ES-I3 (cell line): Measurements from ENCODE around the gene RASSF9.

Experiments
- H3K36me3 ChIP-seq: 2 replicates; pipeline ENCODE4 v1.6.1; 2013; ENCODE audit warnings: mild to moderate bottlenecking, low read length, control low read depth, moderate library complexity; ENCODE audit not compliant: insufficient read depth
- H3K4me1 ChIP-seq: 2 replicates; pipeline ENCODE4 v1.6.1; 2013; ENCODE audit warnings: mild to moderate bottlenecking, control low read depth, low read length; ENCODE audit not compliant: insufficient read depth
- H3K9ac ChIP-seq: 2 replicates; pipeline ENCODE4 v1.6.1; 2013; ENCODE audit warnings: low read depth, mild to moderate bottlenecking, low read length, moderate library complexity
- H3K9me3 ChIP-seq: 2 replicates; pipeline ENCODE4 v1.6.1; 2013; ENCODE audit warnings: mild to moderate bottlenecking, low read length, moderate library complexity; ENCODE audit not compliant: control insufficient read depth, insufficient read depth

Gene RASSF9

DNA sequence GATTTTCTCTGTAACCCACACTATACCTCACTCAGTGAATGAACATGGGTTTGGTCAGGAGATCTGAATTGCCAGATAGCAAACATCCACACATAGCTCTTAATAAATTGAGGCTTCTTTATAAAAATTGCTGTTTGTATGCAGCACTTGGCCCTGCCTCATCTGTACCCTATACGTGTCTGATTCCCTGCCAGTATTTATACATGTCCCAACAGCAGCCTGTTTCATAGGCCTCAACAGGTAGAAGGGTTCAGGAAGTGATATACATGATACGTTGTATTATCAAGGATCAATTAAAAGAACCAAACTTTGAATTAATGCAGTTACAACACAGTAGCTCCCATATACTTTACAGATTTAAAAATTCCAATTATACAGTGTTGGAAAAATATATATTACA lies 32.3 kb downstream of the RASSF9 start:
- Histone ChIP-seq H3K9ac (no peak overlapping the region), H3K36me3 (no peaks in the 10 kb centered on the region), H3K4me1 (no peaks in the 10 kb centered on the region), H3K9me3 (no peaks in the 10 kb centered on the region)

DNA sequence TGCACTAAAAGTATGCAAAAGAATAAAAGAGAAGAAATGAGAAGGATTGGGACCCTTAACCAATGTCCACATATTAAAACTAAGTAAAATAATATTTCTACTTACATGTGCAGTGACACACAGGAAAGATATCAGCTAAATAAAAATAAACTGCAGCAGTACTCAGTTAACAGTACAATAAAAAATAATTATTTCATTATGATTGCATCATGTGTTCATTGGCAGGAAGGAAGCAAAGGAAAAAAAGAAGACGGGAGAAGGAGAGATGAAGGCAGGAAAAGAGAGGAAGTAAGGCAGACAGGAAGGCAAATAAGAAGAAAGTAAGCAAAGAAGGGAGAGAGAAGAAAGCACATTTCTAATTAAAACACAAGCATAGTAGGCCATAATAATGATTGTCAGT lies 33.0 kb downstream of the RASSF9 start:
- Histone ChIP-seq H3K9ac (no peak overlapping the region), H3K4me1 (no peaks in the 10 kb centered on the region), H3K36me3 (no peaks in the 10 kb centered on the region), H3K9me3 (no peaks in the 10 kb centered on the region)

DNA sequence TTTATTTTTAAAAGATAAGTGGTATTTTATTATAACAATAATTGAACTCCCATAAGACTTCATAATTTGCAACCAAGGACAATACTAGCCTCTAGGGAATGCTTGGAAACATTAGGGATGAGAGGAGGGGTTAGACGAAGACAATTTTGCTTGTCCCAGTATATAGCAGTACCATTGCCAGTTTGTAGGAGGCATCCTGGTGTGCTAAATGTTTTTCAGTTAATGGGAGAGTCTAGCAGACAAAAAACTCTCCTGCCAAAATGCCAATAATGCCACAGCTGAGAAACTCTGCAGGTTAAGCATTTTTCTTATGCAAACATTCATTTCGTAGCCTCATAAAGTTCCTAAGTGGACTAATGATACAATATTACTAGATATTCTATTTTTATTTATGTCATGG lies 38.1 kb downstream of the RASSF9 start:
- Histone ChIP-seq H3K4me1 (no peaks in the 10 kb centered on the region; the same call in 1 of the 2 replicates), H3K36me3 (no peaks in the 10 kb centered on the region), H3K9me3 (no peaks in the 10 kb centered on the region)

DNA sequence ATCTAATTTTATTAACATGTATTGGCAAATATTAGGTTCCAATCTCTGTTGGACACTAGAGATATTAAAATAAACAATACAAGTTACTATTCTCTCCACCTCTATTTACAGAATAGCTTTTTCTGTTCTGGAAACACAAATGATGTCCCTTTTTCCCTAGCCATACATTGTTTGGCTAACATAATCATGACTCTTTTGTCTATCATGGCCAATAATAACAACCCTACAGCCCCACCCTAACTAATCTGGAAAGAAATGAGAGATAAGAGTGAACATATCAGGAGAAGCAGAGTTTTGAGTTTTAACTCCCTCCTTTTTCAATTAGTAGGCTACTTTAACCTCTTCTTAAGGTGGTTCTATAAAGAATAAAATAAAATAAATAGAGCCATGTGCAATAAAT lies 40.2 kb downstream of the RASSF9 start:
- H3K9ac ChIP-seq = no peak overlapping the region
- H3K36me3 ChIP-seq = no peaks in the 10 kb centered on the region
- no peaks in the 10 kb centered on the region; the same call in 1 of the 2 replicates for H3K4me1 ChIP-seq
- H3K9me3 ChIP-seq = no peaks in the 10 kb centered on the region

More for the DNA sequence above, 38.1 kb downstream of the RASSF9 start:
- H3K9ac ChIP-seq = no peak overlapping the region

DNA sequence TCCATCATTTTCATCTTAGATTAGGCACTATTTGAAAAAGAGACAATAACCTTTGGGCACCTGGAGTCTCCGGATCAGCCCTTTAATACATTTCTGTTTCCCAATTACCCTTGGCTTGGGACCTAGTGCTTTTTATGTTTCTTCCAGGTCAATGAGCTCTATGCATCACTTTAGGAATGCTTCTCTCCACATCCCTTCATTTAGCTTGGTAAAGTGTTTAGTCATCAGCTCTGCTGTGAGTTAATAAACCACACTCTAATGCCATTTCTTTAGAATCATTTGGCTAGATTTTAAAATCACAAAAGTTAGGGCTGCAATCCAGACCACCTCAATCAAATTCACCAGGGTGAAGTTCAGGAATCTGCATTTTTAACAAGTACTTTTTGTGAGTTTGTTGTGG lies 41.7 kb downstream of the RASSF9 start:
- Histone ChIP-seq H3K36me3 (no peaks in the 10 kb centered on the region), H3K9me3 (no peaks in the 10 kb centered on the region), H3K9ac (no peak overlapping the region), H3K4me1 (no peaks in the 10 kb centered on the region; the same call in 1 of the 2 replicates)

DNA sequence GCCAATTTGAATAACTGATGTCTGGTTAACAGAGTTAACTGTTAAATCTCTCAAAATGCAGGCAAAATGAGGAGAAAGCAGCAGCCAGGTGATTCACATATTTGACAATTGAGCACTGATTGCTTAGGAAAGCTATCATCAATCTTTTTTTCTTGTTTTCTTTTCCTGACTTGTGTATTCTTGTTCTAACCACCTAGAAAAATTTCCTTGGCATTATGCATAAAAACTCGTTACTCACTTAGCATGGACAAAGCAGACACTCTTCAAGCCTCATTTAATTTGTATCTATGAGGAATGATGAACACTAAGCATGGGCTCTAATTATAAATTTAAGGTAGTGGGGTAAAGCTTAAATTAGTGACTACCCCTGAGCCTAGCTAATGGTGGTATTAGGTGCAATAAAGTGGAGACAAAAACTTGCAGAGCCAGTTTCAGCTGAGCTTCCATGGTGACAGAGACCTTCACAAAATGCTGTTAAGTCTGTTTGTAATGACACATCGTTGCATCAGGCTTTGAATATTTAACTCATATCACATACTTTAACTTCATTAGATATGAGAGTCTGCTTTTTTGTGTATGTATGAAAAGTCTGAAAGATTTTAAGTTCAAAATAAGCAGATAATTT lies 52.0 kb downstream of the RASSF9 start:
- Histone ChIP-seq H3K9me3 (peaks cover 3% of the 10 kb centered on the region; the same call in 1 of the 2 replicates), H3K9ac (no peak overlapping the region), H3K36me3 (no peaks in the 10 kb centered on the region), H3K4me1 (peaks cover 7% of the 10 kb centered on the region; the same call in 1 of the 2 replicates)

DNA sequence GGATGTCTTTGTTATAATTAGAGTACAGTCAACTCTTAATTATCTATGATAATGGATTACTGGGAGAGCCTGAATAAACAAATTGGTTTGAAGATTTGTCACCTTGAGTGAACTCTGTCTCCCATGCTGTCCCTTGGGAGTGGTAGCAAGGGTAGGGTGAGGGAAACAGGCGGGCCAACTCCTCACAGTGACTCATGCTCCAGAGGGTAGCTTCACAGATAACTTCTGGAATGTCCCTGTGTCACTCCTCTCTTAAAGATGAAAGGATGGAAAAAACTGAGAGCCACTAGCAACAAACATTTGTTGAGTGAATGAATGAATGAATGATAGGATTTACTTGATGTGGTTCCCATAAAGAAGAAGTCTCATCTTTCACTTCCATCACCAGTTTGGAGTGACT lies 53.5 kb downstream of the RASSF9 start:
- H3K9me3 ChIP-seq = peaks cover 3% of the 10 kb centered on the region; the same call in 1 of the 2 replicates
- H3K4me1 ChIP-seq = peaks cover 7% of the 10 kb centered on the region; the same call in 1 of the 2 replicates
- H3K36me3 ChIP-seq = no peaks in the 10 kb centered on the region
- H3K9ac ChIP-seq = no peak overlapping the region

DNA sequence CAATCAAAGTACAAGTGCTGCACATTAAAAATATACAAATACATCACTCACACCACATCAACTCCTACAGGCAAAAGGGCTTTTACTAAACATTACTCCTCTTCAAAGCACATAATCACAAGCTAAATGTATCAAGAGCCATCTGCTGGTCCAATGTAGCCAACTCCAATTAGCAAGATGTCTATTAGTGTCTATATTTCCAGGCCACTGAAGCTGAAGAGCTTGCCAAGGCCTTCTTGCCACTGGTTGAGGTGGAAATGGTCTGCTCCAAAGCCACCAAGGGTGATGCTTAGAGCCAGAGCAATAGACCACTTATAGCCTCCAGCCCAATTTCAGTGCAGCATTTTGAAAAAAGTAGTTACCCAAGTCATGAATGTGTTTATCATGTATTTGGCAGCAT lies 54.4 kb downstream of the RASSF9 start:
- Histone ChIP-seq H3K4me1 (peaks cover 7% of the 10 kb centered on the region; the same call in 1 of the 2 replicates), H3K9ac (no peak overlapping the region), H3K9me3 (peaks cover 3% of the 10 kb centered on the region; the same call in 1 of the 2 replicates), H3K36me3 (no peaks in the 10 kb centered on the region)

DNA sequence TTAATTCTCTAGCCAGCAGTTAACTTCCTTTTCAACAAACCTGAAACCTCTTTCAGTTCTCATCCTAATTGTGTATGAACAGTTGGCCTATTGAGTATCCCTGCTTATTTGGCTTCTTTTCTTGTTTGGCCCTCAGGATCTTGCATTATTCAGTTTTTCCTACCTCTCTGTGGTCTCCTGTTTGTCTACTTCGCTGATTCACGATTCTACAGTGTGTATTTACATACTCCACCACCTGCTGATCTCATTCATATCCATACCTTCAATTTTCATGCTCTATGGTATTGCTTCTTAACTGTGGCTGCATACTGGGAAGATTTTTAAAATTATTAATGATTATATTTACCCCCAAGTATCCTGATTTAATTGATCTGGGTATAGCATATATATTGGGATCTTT lies 56.4 kb downstream of the RASSF9 start:
- H3K4me1 ChIP-seq = peaks cover 7% of the 10 kb centered on the region; the same call in 1 of the 2 replicates
- no peak overlapping the region for H3K9ac ChIP-seq
- no peaks in the 10 kb centered on the region for H3K9me3 ChIP-seq
- no peaks in the 10 kb centered on the region for H3K36me3 ChIP-seq

DNA sequence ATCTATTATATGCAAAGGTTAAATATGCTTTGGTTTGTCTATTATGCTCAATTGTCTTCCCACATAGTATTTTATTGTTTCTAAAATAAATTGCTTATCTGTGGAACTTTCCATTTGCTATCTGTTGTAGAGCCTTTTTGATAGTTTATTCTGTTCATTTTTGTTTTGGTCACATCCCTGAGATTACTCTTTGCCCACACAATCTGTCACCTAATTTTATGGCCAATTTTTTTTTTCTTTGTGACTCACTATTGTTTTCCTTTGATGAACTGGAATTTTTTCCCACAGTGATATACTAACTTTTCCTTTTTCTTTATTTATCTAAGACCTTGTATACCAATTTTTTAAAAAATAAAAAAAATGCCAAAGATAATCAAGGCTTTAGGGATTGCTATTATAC lies 61.1 kb downstream of the RASSF9 start:
- Histone ChIP-seq H3K9me3 (no peaks in the 10 kb centered on the region), H3K4me1 (peaks cover 7% of the 10 kb centered on the region; the same call in 1 of the 2 replicates), H3K9ac (no peak overlapping the region), H3K36me3 (no peaks in the 10 kb centered on the region)

DNA sequence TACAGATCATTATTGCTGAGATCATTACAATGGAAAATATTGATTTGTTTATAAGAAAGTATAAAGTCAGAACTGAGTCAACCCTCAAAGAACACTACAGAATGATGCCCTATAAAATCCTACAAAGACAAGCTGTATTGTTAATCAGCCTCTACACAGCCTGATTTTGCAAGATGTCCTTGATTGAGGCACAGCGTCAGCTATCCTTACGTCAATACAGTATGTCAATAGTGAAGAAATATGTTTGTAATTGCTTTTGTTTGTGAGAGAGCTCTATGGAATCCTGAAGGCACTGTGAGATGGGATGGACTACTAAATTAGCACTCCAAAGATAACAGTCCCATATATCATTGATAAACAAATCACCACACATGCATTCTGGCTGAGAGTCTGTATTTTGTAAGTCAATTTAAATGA lies 70.7 kb downstream of the RASSF9 start:
- Histone ChIP-seq H3K36me3 (no peaks in the 10 kb centered on the region), H3K9me3 (no peaks in the 10 kb centered on the region), H3K9ac (no peak overlapping the region), H3K4me1 (no peaks in the 10 kb centered on the region)

DNA sequence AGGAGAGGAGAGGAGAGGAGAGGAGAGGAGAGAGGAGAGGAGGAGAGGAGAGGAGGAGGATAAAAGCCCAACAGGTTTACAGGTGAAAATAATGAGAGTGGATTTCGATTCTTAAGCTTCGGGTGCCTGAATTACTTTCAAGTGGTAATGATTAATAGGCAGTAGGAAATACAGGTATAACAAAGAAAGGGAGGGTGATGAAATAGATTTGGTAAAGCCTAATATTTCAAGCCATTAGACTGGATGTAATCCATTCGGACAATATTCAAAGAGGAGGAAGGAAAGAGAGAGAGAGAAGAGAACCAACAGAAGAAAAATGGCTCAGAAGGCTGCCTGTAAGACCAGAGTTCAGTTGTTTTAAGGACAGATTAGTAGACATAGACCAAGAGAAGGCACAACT lies 76.6 kb downstream of the RASSF9 start:
- Histone ChIP-seq H3K36me3 (no peaks in the 10 kb centered on the region), H3K4me1 (no peaks in the 10 kb centered on the region), H3K9me3 (peaks cover 14% of the 10 kb centered on the region), H3K9ac (no peak overlapping the region)

DNA sequence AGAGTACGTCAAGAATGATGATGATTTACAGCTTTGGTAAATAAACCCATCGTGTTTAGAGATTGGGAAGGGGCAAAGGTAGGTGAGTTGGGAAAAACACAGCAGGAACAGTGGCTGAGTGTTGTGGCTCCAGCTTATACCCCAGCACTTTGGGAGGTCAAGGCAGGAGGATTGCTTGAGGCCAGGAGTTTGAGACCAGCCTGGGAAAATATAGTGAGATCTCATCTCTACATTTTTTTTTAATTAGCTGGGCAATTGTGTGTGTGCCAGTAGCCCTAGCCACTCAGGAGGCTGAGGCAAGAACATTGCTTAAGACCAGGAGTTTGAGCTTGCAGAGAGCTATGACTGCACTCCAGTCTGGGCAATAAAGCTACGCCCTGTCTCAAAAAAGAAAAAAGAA lies 77.1 kb downstream of the RASSF9 start:
- Histone ChIP-seq H3K36me3 (no peaks in the 10 kb centered on the region), H3K9me3 (peaks cover 14% of the 10 kb centered on the region), H3K4me1 (no peaks in the 10 kb centered on the region), H3K9ac (no peak overlapping the region)

DNA sequence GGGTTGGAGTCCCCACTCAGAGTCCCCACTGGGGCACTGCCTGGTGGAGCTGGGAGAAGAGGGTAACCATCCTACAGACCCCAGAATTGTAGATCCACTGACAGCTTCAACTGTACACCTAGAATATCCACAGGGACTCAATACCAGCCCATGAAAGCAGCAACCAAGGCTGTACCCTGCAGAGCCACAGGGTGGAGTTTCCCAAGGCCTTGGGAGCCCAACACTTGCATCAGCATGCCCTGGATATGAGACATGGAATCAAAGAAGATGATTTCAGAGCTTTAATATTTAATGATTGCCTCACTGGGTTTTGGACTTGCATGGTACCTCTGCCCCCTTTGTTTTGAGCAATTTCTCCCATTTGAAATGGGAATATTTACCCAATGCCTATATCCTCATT lies 80.4 kb downstream of the RASSF9 start:
- Histone ChIP-seq H3K9ac (no peak overlapping the region), H3K9me3 (peaks cover 14% of the 10 kb centered on the region), H3K36me3 (no peaks in the 10 kb centered on the region), H3K4me1 (no peaks in the 10 kb centered on the region)
